ENCODE measurements around the gene UQCRQ.

UQCRQ gene

GRCh38 chr5:132876020-132876759, 9.7 kb downstream of the UQCRQ start:
- no peak for TF ChIP-seq CTCF (conservative IDR thresholded peaks at IDR 0.05; ENCODE audit: low read depth, low read length)
- DNase-seq (ENCODE audit: low read depth) = no peak
- H3K4me3 ChIP-seq (ENCODE audit: low read length) = no peak overlapping the region

- TF ChIP-seq CTCF (conservative IDR thresholded peaks at IDR 0.05; ENCODE audit: low read depth, low read length) = no peak
- H3K4me3 ChIP-seq (ENCODE audit: low read length) = no peak overlapping the region
- DNase-seq (ENCODE audit: low read depth) = no peak
Observed at GRCh38 chr5:132877466-132877865, 11.0 kb downstream of the UQCRQ start.

DNA sequence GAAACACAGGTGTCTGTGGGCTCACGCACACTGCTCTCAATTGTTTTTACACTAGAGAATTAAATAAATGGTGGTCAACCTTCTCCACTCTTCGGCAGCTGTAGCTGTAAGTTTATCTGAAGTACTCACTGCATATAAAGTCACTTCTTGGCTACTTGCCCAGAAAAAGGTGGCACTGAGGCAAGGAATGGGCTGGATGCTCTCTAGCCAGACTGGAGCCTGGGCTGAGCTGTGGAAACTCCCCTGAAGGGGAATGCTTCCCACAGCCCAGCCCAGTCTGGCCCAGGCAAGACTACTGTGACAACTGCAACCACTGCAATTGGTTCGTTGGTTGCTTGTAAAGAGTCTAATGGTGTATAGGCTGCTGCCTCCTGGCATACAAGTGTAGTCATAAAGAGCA, 11.5 kb downstream of the UQCRQ start:
- no peak for TF ChIP-seq CTCF (conservative IDR thresholded peaks at IDR 0.05; ENCODE audit: low read depth, low read length)
- no peak for DNase-seq (ENCODE audit: low read depth)
- H3K4me3 ChIP-seq (ENCODE audit: low read length) = no peak overlapping the region

GRCh38 chr5:132883261-132883834, 16.9 kb downstream of the UQCRQ start:
- no peak for DNase-seq (ENCODE audit: low read depth)
- TF ChIP-seq CTCF (conservative IDR thresholded peaks at IDR 0.05; ENCODE audit: low read depth, low read length) = peak; percentile 72
- H3K4me3 ChIP-seq (ENCODE audit: low read length) = no peak overlapping the region

GRCh38 chr5:132884548-132884947, 18.1 kb downstream of the UQCRQ start:
- no peak for TF ChIP-seq CTCF (conservative IDR thresholded peaks at IDR 0.05; ENCODE audit: low read depth, low read length)
- H3K4me3 ChIP-seq (ENCODE audit: low read length) = no peak overlapping the region
- no peak for DNase-seq (ENCODE audit: low read depth)

DNA sequence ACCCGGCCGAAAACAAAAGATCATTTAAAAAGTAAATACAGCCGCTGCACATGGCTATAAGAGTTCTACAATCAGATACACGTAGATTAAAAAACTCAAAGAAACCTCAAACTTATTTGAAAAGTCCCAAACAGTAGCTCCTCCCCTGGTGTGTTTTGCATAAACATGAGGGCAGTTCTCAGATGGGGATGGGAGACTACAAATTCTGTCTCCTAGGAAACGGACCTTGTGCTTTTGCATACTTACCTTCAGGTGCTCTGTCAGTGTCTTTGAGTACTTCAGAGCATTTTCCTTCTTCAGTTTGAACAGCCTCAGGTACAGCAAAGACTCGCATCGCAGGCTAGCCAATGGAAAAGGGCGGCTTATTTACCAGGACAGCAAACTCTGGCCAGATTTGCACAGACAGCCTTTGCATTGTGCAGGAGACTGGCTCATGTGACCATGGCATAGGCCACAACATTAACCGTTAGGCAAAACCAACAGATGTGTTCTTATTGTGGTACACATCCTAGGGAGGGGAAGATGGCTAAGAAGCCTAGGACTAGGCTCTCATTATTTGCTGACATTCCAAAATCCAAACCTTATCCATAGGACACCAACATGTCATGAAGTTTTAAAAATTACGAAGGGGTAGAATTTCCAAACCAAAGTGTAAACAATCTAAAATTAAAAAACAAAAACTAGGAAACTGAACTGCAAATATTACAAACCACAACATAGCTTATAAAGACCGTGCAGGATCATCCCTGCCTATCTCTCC, 19.8 kb downstream of the UQCRQ start:
- TF ChIP-seq CTCF (conservative IDR thresholded peaks at IDR 0.05; ENCODE audit: low read depth, low read length) = no peak
- H3K4me3 ChIP-seq (ENCODE audit: low read length) = no peak overlapping the region
- DNase-seq (ENCODE audit: low read depth) = no peak
